ENCODE data around the gene PTX4.
A peak's percentile ranks its signal among the peaks of the same experiment; 100 is the strongest.

Gene PTX4

DNA sequence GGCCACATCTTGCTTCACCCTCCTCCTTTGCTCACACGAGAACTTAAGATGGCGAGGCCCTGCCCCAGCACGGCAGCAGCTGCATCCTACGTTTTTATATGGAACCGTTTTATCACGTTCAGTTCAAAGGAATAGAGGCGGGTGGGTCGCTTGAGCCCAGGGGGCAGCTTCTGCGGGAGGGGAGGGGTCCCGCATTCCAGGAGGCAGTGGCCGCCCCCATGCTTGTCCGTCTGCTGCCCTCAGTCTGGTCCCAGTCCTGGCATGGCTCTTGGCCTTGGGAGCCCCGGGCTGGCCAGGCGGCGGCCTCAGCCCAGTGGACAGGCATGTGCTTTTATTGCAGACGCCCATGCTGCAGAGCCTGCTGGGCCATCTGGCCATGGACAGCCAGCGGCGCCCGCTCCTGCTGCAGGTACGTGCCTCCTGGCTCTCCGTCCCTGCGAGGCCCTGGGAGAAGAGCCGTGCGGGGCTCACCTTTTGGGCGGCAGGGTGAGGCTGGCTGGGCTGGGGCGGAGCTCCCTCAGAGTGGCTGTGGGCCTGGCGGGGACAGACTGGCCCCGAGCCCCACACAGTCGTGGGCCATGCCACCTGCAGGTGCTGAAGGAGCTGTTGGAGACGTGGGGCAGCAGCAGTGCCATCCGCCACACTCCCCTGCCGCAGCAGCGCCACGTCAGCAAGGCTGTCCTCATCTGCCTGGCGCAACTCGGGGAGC, 11.2 kb upstream of the PTX4 start:
- ATAC-seq = no peak

DNA sequence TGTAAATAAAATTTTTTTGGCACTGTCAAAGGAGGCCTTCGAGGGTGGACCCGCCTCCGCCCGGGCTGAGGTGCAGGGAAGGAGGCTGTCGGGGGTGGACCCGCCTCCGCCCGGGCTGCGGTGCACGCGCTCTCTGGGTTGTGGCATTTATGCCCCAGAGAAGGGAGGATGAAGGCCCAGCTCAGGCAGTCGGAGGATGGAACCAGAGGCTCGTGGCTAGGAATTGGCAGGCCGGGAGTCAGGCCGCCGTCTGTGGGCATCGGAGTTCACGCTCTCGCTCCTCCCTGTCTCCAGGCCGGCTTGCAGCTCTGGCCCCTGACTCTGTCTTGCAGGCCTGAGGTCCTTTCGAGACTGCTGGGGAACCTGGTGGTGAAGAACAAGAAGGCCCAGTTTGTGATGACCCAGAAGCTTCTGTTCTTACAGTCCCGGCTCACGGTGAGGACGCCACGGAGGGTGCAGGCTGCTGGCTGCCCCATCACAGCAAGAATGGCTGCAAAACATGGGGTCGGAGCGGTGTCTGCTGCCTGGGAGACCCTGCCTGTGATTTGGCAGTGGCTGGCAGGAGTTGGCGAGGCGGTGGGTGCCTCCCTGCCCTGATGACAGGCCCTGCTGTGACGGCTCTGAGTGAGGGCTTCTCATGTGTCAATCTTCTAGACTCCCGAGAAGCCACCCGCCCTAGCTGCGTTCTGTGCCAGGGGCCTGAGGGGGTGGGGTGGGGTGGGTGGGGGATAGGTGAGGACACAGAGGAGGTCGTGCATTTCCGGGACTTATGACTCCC, 10.3 kb upstream of the PTX4 start:
- no peak for ATAC-seq

DNA sequence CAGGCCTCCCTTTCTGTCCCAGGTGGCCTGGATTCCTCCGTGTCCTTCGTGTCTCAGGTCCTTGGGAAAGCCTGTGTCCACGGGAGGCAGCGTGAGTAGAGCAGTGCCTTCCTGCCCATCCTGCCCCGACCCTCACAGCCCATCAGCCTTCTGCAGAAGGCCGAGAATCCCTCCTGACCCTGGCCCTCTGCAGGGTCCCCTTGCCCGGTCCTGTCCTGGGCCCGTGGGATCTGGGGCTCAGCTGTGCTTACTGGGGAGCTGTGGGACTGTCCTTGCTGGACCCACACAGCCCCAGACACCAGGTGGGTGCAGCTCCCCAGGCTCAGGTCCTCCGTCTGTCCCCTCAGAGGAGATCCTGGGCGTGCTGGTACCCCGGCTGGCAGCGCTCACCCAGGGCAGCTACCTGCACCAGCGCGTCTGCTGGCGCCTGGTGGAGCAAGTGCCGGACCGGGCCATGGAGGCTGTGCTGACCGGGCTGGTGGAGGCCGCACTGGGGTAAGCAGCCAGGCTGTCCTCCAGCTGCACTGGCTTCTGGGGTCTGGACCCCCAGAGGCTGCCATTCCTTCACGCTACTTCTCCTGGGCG, 8.4 kb upstream of the PTX4 start:
- no peak for ATAC-seq

DNA sequence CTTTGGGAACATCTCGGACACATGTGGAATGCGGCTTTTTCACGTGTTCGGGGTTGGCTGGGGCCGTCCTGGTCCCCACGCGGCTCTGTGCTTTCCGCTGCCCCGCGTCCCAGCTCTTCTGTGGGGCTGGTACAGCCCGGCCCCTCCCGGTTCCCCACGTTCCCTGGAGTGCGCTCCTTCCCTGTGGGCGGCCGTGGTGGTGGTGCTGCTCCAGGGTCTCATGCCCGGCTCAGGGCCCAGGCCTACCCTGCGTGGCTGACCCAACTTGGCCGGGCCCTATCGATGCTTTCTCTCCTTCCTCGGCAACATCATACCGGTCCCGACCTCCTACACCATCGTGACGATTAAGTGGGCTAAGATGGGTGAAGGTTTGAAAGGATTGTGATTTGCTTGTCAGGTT, 7.7 kb upstream of the PTX4 start:
- ATAC-seq = no peak

DNA sequence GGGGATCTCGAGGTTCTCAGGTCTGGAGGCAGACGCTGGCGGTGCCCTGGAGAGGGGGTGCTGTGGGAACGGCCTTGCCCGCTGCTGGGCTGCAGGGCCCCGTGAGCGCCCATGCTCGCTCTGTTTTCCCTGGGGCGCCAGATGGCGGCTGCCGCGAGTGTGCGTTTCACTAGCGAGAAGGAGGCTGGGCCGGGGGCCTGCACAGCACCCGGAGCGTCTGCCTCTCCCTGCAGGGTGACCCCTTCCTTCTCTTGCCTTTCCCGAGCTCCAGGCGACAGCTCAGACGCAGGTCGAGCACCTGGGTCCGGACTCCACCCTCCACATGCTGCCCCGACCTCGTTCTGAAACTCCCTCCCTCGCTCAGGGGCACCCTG, 7.1 kb upstream of the PTX4 start:
- no peak for ATAC-seq

DNA sequence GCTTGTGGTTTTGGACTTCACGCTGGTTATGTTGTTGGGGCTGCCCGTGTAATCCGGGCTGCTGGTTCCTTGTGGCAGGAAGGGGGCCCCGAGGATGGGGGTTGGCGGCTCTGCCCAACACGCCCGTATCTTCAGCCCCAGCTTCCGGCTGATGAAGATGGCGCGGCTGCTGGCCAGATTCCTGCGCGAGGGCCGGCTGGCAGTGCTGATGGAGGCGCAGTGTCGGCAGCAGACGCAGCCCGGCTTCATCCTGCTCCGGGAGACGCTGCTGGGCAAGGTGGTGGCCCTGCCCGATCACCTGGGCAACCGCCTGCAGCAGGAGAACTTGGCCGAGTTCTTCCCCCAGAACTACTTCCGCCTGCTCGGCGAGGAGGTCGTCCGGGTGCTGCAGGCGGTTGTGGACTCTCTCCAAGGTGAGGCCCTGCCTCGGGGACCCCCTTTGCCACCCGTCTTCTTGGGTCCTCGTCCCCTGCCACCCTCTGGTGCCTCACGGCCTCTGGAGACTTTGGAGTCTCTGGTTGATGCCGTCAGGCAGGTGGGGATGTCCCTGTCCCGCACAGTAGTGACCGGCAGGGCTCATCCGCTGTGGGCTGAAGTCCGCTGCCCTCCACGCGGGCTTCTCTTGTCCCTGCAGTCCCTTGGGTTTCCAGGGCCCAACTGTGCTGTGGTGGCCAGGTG, 6.6 kb upstream of the PTX4 start:
- ATAC-seq = no peak

DNA sequence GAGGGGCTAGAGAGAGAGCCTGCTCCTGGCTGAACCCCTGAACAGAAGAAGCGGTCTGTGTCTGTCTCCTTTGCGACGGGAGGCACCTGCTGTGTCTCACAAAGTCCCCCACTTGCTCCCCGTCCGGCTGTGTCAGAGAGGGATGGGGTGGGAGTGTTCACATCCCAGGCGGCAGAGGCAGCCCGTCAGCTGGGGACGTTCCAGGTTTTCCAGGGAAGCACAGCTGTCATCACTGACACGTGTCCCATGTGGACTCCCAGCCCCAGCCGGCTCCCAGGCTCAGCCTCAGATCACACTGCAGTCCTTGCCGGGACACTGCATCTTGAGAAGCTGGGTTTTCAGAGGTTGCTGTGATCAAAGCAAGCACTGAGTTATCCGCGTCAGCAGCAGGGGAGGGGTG, 6.0 kb upstream of the PTX4 start:
- ATAC-seq = no peak

DNA sequence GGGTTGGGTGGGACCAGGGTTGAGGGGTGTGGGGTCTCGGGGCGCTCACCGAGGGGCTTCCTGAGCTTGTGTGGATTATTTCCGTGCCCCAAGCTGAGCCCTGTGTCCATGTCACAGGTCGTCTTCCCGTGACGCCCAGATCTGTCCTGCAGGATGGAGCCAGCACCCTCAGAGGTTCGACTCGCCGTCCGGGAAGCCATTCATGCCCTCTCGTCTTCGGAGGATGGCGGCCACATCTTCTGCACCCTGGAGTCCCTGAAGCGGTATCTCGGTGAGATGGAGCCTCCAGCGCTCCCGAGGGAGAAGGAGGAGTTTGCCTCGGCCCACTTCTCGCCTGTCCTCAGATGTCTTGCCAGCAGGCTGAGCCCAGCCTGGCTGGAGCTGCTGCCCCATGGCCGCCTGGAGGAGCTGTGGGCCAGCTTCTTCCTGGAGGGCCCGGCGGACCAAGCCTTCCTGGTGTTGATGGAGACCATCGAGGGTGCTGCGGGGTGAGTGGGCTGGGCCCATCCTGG, 5.4 kb upstream of the PTX4 start:
- ATAC-seq = no peak

DNA sequence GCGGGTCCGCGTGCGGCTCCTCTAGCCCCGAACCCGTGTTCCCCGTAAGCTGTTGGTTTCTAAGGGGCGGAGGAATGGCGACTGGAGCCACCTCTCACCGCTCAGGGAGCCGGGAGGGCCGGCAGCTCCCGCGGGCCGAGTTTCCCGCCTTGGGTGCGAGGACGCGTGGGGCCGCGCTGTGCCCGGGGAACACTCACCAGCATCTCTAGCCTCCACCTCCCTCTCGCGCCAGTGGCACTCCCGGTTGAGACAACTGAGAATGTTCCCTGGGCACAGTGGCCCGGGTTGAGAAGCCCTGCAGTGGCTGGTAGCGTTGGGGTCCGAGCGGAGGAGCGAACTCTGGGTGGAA, 5.0 kb upstream of the PTX4 start:
- peak; percentile 6 to 30 for ATAC-seq

DNA sequence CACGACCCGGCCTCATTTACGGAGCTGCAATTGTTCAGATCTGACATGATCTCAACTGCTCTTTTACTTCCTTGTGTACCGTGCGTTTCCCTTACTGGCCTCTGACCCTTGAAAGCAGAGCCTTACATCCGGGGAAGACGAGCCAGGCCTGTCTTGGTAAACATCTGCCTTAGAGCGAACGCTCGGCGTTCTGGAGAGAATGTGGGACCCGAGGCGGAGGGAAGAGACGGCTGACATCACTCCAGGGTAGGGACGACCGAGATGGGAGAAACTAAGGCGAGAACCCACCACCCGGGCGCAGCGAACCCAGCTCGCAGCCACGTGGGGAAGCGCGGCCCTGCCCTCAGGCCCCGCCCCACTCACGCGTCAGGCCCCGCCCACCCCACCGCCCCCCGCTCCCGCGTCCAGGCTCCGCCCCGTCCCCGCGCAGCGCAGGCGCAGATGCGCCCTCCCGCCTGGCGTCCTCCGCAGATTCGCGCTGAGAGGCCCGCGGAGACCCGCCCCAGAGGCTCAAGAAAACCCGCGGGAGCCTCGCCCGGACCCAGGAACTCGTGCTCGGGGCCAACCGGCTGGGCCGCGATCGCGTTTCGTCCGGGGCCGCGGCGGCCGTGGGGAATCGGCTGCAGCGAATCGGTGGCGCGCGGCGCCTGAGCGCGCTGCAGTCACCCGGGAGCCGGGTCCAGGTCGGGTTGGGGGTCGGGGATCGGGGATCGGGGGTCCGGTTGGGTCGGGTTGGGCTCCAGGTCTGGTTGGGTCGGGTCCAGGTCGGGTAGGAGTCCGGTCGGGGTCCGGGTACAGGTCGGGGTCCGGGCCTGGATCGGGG, 4.4 kb upstream of the PTX4 start, which contains the start of gene TELO2:
TELO2 (plus strand) TSS at position 438 of the 823 bp plus-strand sequence. CDS start 922 bp downstream, outside the sequence.
- peak; percentile 80 to 81 for ATAC-seq

DNA sequence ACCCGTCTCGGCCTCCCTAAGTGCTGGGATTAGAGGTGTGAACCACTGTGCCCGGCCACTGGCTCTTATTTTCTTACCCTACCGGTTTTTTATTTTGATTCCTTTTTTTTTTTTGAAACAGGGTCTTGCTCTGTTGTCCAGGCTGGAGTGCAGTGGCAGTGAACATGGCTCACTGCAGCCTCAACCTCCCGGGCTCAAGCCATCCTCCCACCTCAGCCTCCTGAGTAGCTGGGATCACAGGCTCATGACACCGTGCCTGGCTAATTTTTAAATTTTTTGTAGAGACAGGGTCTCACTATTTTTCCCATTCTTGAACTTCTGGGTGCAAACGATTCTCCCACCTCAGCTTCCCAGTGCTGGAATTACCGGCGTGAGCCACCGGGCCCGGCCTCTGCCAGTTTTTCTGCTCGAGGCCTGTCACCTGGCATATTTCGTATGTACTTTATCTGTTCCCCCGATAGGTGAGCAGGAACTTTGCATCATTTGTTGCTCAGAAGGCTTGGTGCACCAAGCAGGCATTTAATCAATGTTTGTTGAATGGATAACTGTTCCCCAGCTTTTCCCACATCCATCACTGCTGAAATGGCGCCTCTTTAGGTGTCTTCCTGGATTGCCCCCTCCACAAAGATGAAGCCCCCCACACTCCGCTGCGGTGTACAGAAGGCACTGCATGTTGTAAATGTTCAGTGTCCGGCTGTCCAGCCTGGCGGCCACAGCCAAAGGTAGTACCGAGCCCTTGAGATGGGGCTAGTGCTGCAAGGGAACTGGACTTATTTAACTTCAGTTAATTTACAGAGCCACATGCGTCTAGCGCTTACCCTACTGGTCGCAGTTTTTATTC, 3.6 kb upstream of the PTX4 start:
- ATAC-seq = no peak

DNA sequence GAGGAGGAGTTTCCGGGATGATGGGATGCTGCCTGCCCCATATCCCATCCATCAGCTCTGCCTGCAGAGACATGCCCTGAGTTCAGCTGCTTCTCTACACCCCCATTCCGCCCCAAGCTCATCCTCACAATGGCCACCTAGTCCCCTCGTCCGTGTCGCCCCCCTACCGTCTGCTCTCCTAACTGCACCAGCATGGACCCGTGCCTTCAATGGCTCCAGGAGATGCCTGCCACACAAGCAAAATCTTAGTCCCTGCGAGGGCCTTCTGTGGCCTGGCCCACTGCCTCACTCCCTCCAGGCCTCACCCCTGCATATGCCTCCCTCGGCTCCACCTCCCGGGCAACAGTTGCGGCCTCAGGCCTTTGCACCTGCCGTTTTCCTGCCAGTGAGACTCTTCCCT, 2.6 kb upstream of the PTX4 start:
- no peak for ATAC-seq

DNA sequence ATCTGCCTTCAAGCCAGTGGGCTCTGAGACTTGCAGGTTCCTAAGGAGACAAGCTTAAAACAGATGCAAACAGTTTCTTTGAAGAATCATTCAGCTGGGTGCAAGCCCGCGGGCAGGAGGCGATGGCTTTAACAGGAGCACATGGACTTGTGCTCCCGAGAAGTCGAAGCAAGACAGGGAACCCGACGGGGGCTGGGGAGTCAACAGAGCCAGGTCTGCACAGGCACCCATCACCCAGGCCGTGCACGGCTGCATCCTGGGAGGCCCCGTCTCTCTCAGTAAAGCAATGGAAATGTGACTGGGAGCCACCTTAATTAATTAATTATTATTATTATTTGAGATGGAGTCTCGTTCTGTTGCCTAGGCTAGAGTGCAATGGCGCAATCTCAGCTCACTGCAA, 333 bp upstream of the PTX4 start:
- no peak for ATAC-seq

DNA sequence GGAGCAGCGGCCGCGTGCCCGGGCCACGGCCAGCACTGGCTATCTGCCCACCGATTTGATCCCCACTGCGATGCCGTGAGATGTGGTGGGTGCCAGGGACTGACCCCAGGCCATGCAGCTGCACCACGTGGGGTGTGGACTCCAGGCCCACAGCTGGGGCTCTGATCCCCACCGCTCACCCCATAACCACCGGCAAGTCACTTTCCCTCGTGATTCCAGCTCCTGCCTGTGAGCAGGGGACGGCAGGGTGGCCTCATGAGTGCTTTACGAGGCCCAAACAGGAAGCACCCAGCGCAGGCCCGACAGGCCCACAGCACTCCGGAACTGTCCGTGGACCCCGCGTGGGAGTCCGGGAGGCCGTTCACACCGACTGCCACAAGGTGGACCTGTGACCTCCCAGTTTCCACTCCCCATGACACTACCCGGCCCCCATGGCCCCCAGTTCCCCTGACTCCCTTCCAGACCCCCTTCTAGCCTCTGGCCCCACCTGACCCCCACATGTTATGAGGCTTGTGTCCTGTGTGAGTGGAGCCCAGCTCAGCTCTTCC, 616 bp downstream of the PTX4 start:
- ATAC-seq = no peak

DNA sequence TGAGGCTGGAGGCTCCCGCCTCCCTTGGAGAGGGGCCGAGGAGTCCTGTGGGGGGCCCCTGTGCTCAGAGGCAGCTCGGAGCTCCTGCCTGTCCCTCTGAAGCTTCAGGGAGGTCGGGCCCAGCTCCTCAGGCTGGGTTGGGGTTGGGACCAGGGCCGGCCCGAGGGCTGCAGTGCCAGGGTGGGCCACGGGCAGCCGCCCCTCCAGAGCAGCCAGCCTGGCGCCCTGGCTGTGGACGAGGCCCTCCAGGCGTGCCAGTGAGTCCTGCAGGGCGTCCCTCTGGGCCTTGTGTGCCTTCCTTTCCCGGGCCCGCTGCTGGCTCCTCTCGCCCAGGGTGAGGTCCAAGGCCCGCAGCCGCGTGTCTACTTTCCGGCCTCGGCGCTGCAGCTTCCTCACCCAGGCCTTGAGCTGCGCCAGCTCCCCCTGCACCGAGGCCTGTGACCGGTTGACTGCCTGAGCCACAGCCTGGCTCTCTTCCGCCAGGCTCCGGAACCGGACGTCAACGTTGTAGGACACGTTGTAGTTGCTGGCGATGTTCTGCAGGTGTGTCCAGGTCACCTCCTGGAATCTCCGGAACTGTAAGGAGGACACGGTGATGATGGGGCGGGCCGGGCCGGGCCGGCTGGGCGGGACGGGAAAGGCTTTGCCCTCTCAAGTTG, 1.2 kb downstream of the PTX4 start:
- ATAC-seq = no peak

DNA sequence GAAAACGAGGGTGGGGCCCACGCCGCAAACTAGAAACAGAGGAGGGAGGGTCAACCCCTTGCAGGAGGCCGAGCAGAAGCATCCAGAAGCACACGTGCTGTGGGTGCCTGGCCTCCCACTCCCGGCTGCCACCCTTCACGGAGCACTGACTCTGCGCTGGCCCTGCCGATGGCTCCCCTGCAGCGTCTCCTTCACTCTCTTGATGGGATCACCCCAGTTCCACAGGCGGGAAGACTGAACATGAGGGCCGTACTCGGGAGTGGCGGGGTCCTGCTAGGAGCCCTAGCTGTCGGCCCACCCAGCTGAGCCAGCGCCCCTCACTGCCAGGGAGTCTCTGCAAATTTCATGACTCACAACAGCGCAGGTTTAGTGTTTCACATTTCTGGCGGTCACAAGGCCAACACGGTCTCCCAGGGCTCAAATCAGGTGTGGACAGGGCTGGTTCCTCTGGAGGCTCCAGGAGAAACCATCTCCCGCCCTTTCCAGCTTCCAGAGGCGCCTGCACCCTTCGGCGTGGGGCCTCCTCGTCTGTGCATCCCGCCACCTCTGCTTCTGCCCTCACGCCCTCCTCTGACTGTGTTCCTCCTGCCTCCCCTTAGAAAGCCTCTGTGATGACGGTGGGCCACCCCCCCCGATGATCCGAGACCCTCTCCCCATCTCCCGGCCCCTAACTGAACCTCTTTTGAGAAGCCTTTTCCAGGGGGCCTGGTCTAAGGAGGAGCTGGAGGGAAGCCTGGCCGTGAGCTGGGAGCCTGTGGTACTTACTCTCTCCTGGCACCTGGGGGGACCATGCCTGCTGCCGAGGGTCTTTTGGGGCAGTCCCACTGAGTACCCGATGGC, 2.0 kb downstream of the PTX4 start:
- ATAC-seq = no peak

DNA sequence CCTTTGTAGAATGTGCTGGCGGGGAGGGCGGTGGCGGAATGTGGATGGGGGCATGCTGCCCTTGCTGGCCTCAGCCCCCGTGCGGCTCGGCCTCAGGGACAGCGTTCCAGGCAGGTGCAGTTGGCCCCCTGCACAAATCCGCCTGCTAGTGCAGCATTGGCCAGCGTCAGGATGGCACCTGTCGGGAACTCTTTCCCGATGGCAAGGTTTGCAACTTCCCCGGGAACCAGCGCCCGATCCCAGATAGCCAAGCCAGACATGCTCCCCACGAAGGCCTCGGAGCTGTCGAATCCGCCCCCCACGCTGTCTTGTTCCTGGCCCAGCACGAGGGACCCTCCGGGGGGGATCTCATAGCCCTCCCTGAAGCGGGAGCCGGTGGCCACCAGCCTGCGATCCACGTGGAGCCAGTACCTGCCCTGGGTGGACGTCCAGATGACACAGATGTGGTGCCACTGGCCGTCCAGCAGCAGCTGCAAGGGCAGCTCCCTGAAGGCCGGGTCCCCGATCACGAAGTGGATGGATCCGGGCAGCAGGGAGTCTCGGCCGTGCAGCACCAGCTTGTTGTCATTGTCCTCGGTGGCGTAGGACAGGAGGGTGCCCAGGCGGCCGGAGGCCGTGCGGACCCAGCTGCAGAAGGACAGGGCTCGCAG, 2.8 kb downstream of the PTX4 start:
- ATAC-seq = no peak

DNA sequence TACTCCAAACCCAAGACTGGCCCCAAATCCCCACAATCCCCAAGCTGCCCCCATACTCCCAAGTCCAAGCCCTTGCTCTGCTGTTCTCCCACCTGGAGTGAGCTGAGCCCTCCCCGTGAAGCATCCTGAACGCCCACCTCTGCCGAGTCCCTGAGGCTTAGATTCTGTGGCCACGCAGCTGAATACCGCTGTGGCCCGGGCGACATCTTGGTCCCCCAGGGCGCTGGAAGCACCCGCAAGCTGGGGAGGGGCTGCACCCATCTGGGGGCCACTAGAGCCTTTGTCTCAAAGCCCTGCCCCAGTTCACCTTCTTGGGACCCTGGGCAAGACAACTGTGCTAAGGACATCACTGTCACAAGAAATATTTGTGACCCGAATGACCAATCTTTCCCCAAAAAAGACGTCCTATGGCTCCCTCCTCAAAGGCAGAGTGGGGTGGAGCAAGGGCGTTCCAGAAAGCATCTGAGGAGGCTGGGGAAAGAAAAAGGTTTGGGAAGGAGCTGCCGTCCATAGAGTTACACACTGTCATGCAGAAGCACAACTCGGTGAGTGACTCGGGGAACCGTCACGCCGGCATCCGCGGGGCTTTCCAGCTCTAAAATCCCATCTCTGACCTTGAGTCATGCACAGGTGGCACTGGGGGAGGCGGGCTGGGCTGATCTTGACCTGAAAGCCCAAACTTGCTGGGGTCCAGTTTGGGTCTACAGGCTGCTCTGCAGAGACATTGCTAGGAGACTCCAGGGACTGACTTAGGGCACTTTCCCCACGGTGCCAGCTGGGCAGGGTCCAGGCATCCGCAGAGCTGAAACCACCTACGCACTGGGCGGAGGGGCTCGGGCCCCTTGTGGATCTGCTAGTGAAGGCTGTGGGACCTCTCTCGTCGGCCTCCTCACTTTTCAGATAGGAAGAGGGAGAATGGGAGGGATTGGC, 6.6 kb downstream of the PTX4 start:
- ATAC-seq = no peak

Measured in activated CD4-positive, CD25-positive, alpha-beta regulatory T cell treated with anti-CD3 and anti-CD28 coated beads, Interleukin-2, amount 50 U/mL, for 24 hours (primary cell).